DOHH2 (cell line): Measurements from ENCODE around the gene ARCN1.

ENCODE experiments used
- H3F3A ChIP-seq: fragments of 200-600 bp; sonication (generic), shearing (Covaris generic); 2 replicates; pipeline ENCODE4 v1.6.0; 2016; ENCODE audit warnings: antibody characterized with exemption, mild to moderate bottlenecking; ENCODE audit not compliant: control insufficient read depth, insufficient read depth
- H3K27ac ChIP-seq: fragments of 200-600 bp; sonication (generic); 2 replicates; pipeline ENCODE4 v1.5.1; 2014; ENCODE audit warnings: low read depth, mild to moderate bottlenecking, low read length, moderate library complexity
- H3K27me3 ChIP-seq: fragments of 200-600 bp; sonication (generic); 2 replicates; pipeline ENCODE4 v1.6.1; 2014; ENCODE audit warnings: mild to moderate bottlenecking, low read length, mixed read lengths; ENCODE audit not compliant: control insufficient read depth
- H3K36me3 ChIP-seq: fragments of 200-600 bp; sonication (generic); 2 replicates; pipeline ENCODE4 v1.6.1; 2014; ENCODE audit warnings: mild to moderate bottlenecking, low read length, moderate library complexity, mixed read lengths; ENCODE audit not compliant: control insufficient read depth
- H3K4me1 ChIP-seq: fragments of 200-600 bp; sonication (generic); 2 replicates; pipeline ENCODE4 v1.6.1; 2014; ENCODE audit warnings: mild to moderate bottlenecking, low read length, mixed read lengths; ENCODE audit not compliant: control insufficient read depth
- H3K4me2 ChIP-seq: fragments of 200-600 bp; sonication (generic); 2 replicates; pipeline ENCODE4 v1.6.0; 2014; ENCODE audit warnings: mild to moderate bottlenecking, low read length, moderate library complexity
- H3K4me3 ChIP-seq: fragments of 200-600 bp; sonication (generic); 2 replicates; pipeline ENCODE4 v1.5.1; 2014; ENCODE audit warnings: mild to moderate bottlenecking, low read length, mixed read lengths
- H3K79me2 ChIP-seq: fragments of 200-600 bp; sonication (generic); 2 replicates; pipeline ENCODE4 v1.6.1; 2014; ENCODE audit warnings: mild to moderate bottlenecking, low read length, mixed read lengths; ENCODE audit not compliant: control insufficient read depth
- H3K9me2 ChIP-seq: fragments of 200-600 bp; sonication (generic); replicated peaks from 2 replicates; pipeline ENCODE4 v1.6.1; 2014; ENCODE audit warnings: mild to moderate bottlenecking, low read length, mixed read lengths; ENCODE audit not compliant: control insufficient read depth
- H3K9me3 ChIP-seq: fragments of 200-600 bp; sonication (generic); 2 replicates; pipeline ENCODE4 v1.6.1; 2014; ENCODE audit warnings: antibody characterized with exemption, low read length, mixed read lengths; ENCODE audit not compliant: control insufficient read depth, insufficient read depth
- H4K20me1 ChIP-seq: fragments of 200-600 bp; sonication (generic); 2 replicates; pipeline ENCODE4 v1.6.0; 2014; ENCODE audit warnings: low read depth, mild to moderate bottlenecking, antibody characterized with exemption, low read length, moderate library complexity; ENCODE audit not compliant: control insufficient read depth, insufficient read depth
- CTCF ChIP-seq: fragments of 200-600 bp; sonication (generic); IDR thresholded peaks from one replicate; pipeline ENCODE4 v1.5.1; 2014; ENCODE audit warnings: antibody characterized with exemption, mild to moderate bottlenecking, low read depth, low read length; ENCODE audit not compliant: poor library complexity, severe bottlenecking
- EZH2phosphoT487 ChIP-seq: fragments of 200-600 bp; sonication (generic); IDR thresholded peaks from 2 replicates; pipeline ENCODE4 v1.6.1; 2017; ENCODE audit warnings: borderline replicate concordance, mild to moderate bottlenecking, antibody characterized with exemption, low read length, moderate library complexity, mixed read lengths

The ARCN1 gene

GRCh38 chr11:118649941-118650340 lies 77.7 kb downstream of the ARCN1 start:
- Histone ChIP-seq H3K27me3 (peaks cover 21% of the 10 kb centered on the region), H3K9me3 (no peaks in the 10 kb centered on the region), H3K27ac (no peak overlapping the region), H3K36me3 (no peaks in the 10 kb centered on the region), H3K4me1 (no peaks in the 10 kb centered on the region), H3K9me2 (no peaks in the 10 kb centered on the region), H3F3A (no peaks in the 10 kb centered on the region), H3K4me3 (no peak overlapping the region), H3K79me2 (no peaks in the 10 kb centered on the region), H4K20me1 (no peaks in the 10 kb centered on the region), H3K4me2 (no peak overlapping the region)
- TF ChIP-seq CTCF (no peak), EZH2phosphoT487 (no peak)

DNA sequence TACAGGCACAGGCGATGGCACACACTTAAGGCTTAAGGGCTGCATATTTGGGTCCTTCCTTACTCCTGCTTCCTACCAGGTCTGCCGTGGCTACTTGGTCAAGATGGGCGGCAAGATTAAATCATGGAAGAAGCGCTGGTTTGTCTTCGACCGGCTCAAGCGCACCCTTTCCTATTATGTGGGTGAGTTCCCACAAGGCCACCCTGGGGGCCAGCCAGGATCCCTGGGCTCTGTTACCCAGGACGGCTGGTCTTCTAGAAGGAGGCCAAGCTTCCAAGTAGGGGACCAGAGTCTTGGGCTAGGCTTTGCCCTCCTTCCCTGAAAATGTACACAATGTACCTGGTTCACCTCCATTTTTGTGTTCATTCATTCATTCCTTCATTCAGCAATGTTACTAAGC lies 78.2 kb downstream of the ARCN1 start:
- H3K27ac ChIP-seq, result no peak overlapping the region
- H3K9me3 ChIP-seq, result no peaks in the 10 kb centered on the region
- no peaks in the 10 kb centered on the region for H3K36me3 ChIP-seq
- H3K4me1 ChIP-seq, result no peaks in the 10 kb centered on the region
- no peaks in the 10 kb centered on the region for H3F3A ChIP-seq
- peaks cover 23% of the 10 kb centered on the region for H3K27me3 ChIP-seq
- no peaks in the 10 kb centered on the region for H4K20me1 ChIP-seq
- TF ChIP-seq EZH2phosphoT487, result no peak
- TF ChIP-seq CTCF, result no peak
- no peak overlapping the region for H3K4me3 ChIP-seq
- no peak overlapping the region for H3K4me2 ChIP-seq
- no peaks in the 10 kb centered on the region for H3K9me2 ChIP-seq
- no peaks in the 10 kb centered on the region for H3K79me2 ChIP-seq

DNA sequence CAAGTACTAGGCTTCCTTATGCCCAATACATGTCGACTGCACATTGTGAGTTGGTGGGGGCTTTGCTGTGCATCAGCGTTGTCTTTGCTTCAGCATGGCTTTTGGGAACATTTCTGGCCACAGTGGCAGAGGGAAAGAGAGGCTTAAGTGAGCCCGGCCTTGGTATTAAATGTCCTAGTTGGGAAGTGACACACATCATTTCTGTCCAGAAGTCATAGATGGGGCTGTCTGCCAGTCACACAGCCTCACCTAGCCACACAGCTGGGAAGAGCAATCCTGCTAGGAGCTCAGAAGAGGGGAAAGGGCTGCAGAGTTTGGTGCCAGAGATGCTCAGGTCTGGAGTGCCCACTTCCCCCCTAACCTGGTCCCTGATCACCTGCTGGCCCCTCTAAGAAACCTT lies 79.6 kb downstream of the ARCN1 start:
- no peaks in the 10 kb centered on the region for H3K9me3 ChIP-seq
- H3K79me2 ChIP-seq, result no peaks in the 10 kb centered on the region
- no peaks in the 10 kb centered on the region for H3K36me3 ChIP-seq
- H3K9me2 ChIP-seq, result no peaks in the 10 kb centered on the region
- no peak overlapping the region for H3K4me2 ChIP-seq
- no peaks in the 10 kb centered on the region for H3K4me1 ChIP-seq
- H3K27me3 ChIP-seq, result peaks cover 23% of the 10 kb centered on the region
- no peak overlapping the region for H3K27ac ChIP-seq
- H4K20me1 ChIP-seq, result no peaks in the 10 kb centered on the region
- TF ChIP-seq EZH2phosphoT487, result no peak
- no peak for TF ChIP-seq CTCF
- H3K4me3 ChIP-seq, result no peak overlapping the region
- H3F3A ChIP-seq, result no peaks in the 10 kb centered on the region
